Ishikawa (cell line): ENCODE measurements around the gene PRKCSH.

ENCODE experiments used
- CEBPB ChIP-seq: IDR thresholded peaks from 2 replicates; pipeline ENCODE4 v1.6.1; 2012
- CREB1 ChIP-seq: IDR thresholded peaks from 2 replicates; pipeline ENCODE4 v1.6.1; 2012; ENCODE audit warnings: low read depth
- EGR1 ChIP-seq: IDR thresholded peaks from 2 replicates; pipeline ENCODE4 v1.6.1; 2012
- EP300 ChIP-seq: IDR thresholded peaks from 2 replicates; pipeline ENCODE4 v1.6.1; 2012; ENCODE audit warnings: borderline replicate concordance
- FOXM1 ChIP-seq: IDR thresholded peaks from 2 replicates; pipeline ENCODE4 v1.6.1; 2012; ENCODE audit warnings: low read depth, borderline replicate concordance
- NFIC ChIP-seq: IDR thresholded peaks from 2 replicates; pipeline ENCODE4 v1.6.1; 2012
- RAD21 ChIP-seq: IDR thresholded peaks from 2 replicates; pipeline ENCODE4 v1.6.1; 2012; ENCODE audit warnings: low read depth
- REST ChIP-seq: IDR thresholded peaks from 2 replicates; pipeline ENCODE4 v1.6.1; 2012; ENCODE audit warnings: low read depth, mild to moderate bottlenecking
- TAF1 ChIP-seq: IDR thresholded peaks from 2 replicates; pipeline ENCODE4 v1.6.1; 2012; ENCODE audit warnings: low read depth, mild to moderate bottlenecking
- TCF12 ChIP-seq: IDR thresholded peaks from 2 replicates; pipeline ENCODE4 v1.6.1; 2012; ENCODE audit warnings: low read depth
- TEAD4 ChIP-seq: IDR thresholded peaks from 2 replicates; pipeline ENCODE4 v1.6.1; 2012
- USF1 ChIP-seq: IDR thresholded peaks from 2 replicates; pipeline ENCODE4 v1.6.1; 2012
- YY1 ChIP-seq: IDR thresholded peaks from 2 replicates; pipeline ENCODE4 v1.6.1; 2012; ENCODE audit warnings: low read depth
- ZBTB7A ChIP-seq: IDR thresholded peaks from 2 replicates; pipeline ENCODE4 v1.6.1; 2012; ENCODE audit warnings: low read depth
- TF ChIP-seq, protein P1 (sequence below): IDR thresholded peaks from 2 replicates; pipeline ENCODE4 v1.6.1; 2012

PRKCSH gene

GRCh38 chr19:11420429-11421370 is 14.7 kb upstream of the PRKCSH start:
- TF ChIP-seq TAF1, result no peak
- TF ChIP-seq RAD21, result no peak
- no peak for TF ChIP-seq REST
- no peak for TF ChIP-seq CREB1
- TF ChIP-seq EGR1, result no peak
- TF ChIP-seq, protein P1, sequence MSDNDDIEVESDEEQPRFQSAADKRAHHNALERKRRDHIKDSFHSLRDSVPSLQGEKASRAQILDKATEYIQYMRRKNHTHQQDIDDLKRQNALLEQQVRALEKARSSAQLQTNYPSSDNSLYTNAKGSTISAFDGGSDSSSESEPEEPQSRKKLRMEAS, result no peak
- TF ChIP-seq CEBPB, result peak; percentile 86
- no peak for TF ChIP-seq TCF12
- no peak for TF ChIP-seq NFIC

- no peak for TF ChIP-seq FOXM1
- no peak for TF ChIP-seq EGR1
- TF ChIP-seq ZBTB7A, result no peak
- TF ChIP-seq TCF12, result no peak
- TF ChIP-seq, protein P1, result peak; percentile 35; the same call in 1 of the 2 replicates
Observed at GRCh38 chr19:11421371-11422098, 13.9 kb upstream of the PRKCSH start.

- TF ChIP-seq TAF1, result no peak
- no peak for TF ChIP-seq TEAD4
- no peak for TF ChIP-seq RAD21
- TF ChIP-seq USF1, result no peak
- no peak for TF ChIP-seq TCF12
- TF ChIP-seq, protein P1, result peak; percentile 36; the same call in 1 of the 2 replicates
- no peak for TF ChIP-seq EP300
Observed at GRCh38 chr19:11422163-11423065, 13.0 kb upstream of the PRKCSH start.

DNA sequence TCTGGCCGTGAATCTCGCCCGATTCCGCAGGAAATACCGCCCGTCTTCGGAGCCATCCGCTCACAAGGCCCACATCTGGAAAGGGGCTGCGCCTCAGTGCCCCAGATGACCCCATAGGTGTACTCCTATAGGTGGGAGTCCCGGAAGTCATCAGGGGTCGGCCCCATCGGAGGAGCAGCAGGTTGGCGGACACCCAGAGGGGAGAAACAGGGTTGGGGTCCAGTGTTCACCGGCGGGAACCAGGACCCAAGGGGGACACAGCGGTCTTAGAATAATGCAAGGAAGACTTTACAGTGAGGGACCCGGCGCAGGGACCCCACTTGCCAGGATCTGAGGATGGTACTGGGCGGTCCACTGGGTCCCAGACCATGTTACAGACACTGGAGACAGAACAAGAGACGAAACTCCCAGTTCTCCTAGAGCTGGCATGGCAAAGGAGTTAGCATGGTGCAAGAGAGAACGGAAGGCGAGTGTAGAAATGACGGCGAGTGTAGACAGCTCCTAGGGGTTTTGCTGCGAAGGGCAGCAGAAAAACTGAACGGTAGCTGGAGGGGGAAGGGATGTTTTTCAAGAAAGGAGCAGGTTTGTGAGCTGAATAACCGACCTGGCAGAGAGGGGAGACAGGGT is 12.2 kb upstream of the PRKCSH start:
- TF ChIP-seq USF1 (no peak), EGR1 (no peak), ZBTB7A (no peak), NFIC (no peak), TCF12 (no peak), EP300 (no peak), FOXM1 (no peak), CREB1 (no peak), REST (no peak), CEBPB (no peak), TAF1 (no peak), TEAD4 (no peak), YY1 (no peak), RAD21 (no peak)
- TF ChIP-seq, protein P1, result no peak
